ENCODE data around the gene ZBTB47. TPM values are rescaled to one million over a fixed set of nuclear protein-coding genes. Genes with fewer than 3 reads are reported as not detected.

The ZBTB47 gene
- total and polyA plus RNA-seq, 12 donors, result 7.0 to 39.4 (median 27.9) TPM

DNA sequence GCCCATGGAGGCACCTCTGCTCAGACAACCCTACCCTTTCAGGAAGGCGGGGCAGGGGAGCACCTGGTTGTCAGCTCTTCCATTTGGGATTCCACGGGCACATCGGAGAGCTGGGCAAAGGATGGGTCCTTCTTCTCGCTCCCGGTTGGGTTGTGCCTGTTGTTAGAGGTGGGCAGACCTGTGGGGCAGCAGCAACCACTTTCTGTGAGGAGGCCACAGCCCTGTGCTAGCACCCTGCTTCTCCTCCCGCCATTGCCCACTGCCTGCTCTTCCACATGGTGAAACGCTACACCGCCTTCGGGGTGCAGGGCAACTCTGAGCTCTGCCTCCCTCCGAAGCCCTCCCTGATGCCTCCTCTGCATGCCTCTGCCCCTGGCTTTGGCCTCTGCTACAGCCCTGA, 56.1 kb downstream of the ZBTB47 start:
- Histone ChIP-seq H3K4me3 (no peak overlapping the region), H3K4me1 (replicated peaks in 1 of 2) (no peaks in the 10 kb centered on the region), H3K36me3 (replicated peaks in 1 of 2) (no peaks in the 10 kb centered on the region), H3K27me3 (no peaks in the 10 kb centered on the region), H3K9me3 (replicated peaks in 1 of 3) (no peaks in the 10 kb centered on the region), H3K27ac (no peak overlapping the region)
- intact Hi-C loops (cut with DNase I), result no loop called here
- TF ChIP-seq, protein P1, sequence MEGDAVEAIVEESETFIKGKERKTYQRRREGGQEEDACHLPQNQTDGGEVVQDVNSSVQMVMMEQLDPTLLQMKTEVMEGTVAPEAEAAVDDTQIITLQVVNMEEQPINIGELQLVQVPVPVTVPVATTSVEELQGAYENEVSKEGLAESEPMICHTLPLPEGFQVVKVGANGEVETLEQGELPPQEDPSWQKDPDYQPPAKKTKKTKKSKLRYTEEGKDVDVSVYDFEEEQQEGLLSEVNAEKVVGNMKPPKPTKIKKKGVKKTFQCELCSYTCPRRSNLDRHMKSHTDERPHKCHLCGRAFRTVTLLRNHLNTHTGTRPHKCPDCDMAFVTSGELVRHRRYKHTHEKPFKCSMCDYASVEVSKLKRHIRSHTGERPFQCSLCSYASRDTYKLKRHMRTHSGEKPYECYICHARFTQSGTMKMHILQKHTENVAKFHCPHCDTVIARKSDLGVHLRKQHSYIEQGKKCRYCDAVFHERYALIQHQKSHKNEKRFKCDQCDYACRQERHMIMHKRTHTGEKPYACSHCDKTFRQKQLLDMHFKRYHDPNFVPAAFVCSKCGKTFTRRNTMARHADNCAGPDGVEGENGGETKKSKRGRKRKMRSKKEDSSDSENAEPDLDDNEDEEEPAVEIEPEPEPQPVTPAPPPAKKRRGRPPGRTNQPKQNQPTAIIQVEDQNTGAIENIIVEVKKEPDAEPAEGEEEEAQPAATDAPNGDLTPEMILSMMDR (IDR thresholded peaks at IDR 0.05), result no peak
- no peak for TF ChIP-seq POLR2A (IDR thresholded peaks at IDR 0.05)
- peak in 2 of 7 donors; percentile 5 to 7 for DNase-seq
- WGBS, 4 donors, result 89 to 93% (median 93%) methylated on average over 4 to 10 of the region's 10 CpGs

GRCh38 chr3:42710323-42711021, 57.0 kb downstream of the ZBTB47 start:
- Histone ChIP-seq H3K9me3 (replicated peaks in 1 of 3) (no peaks in the 10 kb centered on the region), H3K36me3 (replicated peaks in 1 of 2) (no peaks in the 10 kb centered on the region), H3K4me3 (no peak overlapping the region), H3K4me1 (replicated peaks in 1 of 2) (no peaks in the 10 kb centered on the region), H3K27me3 (no peaks in the 10 kb centered on the region), H3K27ac (no peak overlapping the region)
- intact Hi-C loops (cut with DNase I), result no loop called here
- 81 to 89% (median 84%) methylated on average over 6 to 7 of the region's 7 CpGs for WGBS, 4 donors
- no peak for TF ChIP-seq POLR2A (IDR thresholded peaks at IDR 0.05)
- TF ChIP-seq, protein P1 (IDR thresholded peaks at IDR 0.05), result no peak
- DNase-seq, result peak in 3 of 7 donors; percentile 2 to 14 (median 2)

DNA sequence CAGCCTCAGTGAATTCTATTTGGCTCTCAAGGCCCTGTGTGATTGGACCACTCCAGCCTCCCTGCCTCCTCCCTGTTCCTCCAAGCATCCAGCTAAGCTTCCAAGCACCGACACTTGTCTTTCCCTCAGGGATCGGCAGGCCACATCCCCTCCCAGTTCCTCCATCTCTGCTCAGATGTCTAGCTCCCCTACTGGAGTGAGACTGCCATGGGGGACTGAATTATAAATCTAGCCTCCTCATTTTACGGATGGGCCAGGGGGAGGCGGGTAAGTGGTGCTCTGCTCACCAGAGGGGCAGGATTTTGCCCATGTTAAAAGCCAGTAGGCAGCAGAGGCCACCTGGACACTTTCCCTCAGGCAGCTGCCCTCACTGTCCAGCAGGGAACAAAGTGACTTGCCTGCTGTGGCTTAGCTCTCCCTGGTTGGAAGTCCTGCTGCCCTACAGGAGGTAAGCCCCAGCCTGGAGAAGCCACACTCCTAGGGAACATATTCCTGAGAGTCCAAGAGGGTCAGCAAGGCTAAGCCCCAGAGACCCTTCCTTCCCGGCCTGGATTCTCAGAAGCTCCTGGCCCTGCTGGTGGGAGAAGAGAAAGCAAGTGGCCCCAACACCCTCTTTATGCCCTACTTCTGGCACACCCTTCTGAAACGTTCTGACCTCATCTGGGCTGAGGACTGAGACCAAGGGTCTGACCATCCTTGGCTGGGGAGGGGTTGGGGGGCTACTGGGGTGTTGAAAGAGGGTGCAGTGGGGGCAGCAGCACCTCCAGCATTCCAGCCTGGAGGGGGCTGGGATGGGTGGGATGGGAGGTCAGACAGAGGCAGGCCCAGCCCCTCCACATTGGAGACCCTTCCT, 58.2 kb downstream of the ZBTB47 start:
- Histone ChIP-seq H3K27me3 (no peaks in the 10 kb centered on the region), H3K36me3 (replicated peaks in 1 of 2) (no peaks in the 10 kb centered on the region), H3K27ac (no peak overlapping the region), H3K4me1 (replicated peaks in 1 of 2) (no peaks in the 10 kb centered on the region), H3K9me3 (replicated peaks in 1 of 3) (no peaks in the 10 kb centered on the region), H3K4me3 (no peak overlapping the region)
- 63 to 75% (median 70%) methylated on average over 5 to 6 of the region's 6 CpGs for WGBS, 4 donors
- no peak for TF ChIP-seq POLR2A (IDR thresholded peaks at IDR 0.05)
- TF ChIP-seq, protein P1 (IDR thresholded peaks at IDR 0.05), result no peak
- intact Hi-C loops (cut with DNase I), result no loop called here
- peak in 2 of 7 donors; percentile 5 to 8 for DNase-seq

GRCh38 chr3:42712344-42712648, 58.8 kb downstream of the ZBTB47 start:
- no peaks in the 10 kb centered on the region for H3K4me1 ChIP-seq (replicated peaks in 1 of 2)
- no peaks in the 10 kb centered on the region for H3K27me3 ChIP-seq
- no peak for TF ChIP-seq POLR2A (IDR thresholded peaks at IDR 0.05)
- TF ChIP-seq, protein P1 (IDR thresholded peaks at IDR 0.05), result no peak
- no peak overlapping the region for H3K27ac ChIP-seq
- intact Hi-C loops (cut with DNase I), result no loop called here
- no peak for DNase-seq
- H3K9me3 ChIP-seq (replicated peaks in 1 of 3), result no peaks in the 10 kb centered on the region
- whole genome bisulfite sequencing, 4 donors, result 77 to 90% (median 83%) methylated on average over 3 to 4 of the region's 4 CpGs
- H3K4me3 ChIP-seq, result no peak overlapping the region
- no peaks in the 10 kb centered on the region for H3K36me3 ChIP-seq (replicated peaks in 1 of 2)
